MCF 10A (cell line): ENCODE measurements around the gene LCMT1. TPM values are rescaled to one million over a fixed set of nuclear protein-coding genes. Genes with fewer than 3 reads are reported as not detected.
"Not testable (repeated sequence)": the region's sequence is repeated elsewhere in the genome, so short reads cannot be mapped to it uniquely, and the experiment has no call there.

Experiments used
- BruUV-seq: library from RNA; stranded (reverse); fragments of 400-500 nt; replicated peaks from 2 replicates; lab custom pipeline; 2021; lab: Mats Ljungman, UMichigan
- CTCF ChIA-PET: fragments of 300-600 bp; sonication (Branson Sonifier 250); formaldehyde crosslinking; extraction: SDS; loops from one replicate; lab custom pipeline; 2021; ENCODE audit warnings: antibody characterized with exemption, inconsistent platforms; lab: Yijun Ruan, JAX
- POLR2A ChIA-PET: fragments of 300-600, 350-650 bp; sonication (Branson Sonifier 250); formaldehyde crosslinking; extraction: SDS; loops from one replicate; lab custom pipeline; 2020; ENCODE audit warnings: antibody characterized with exemption, inconsistent platforms; lab: Yijun Ruan, JAX
- DNase-seq: peaks from one replicate; pipeline ENCODE4 v3.0.0-alpha.2; 2018; ENCODE audit not compliant: unreplicated experiment
- H3K27ac Mint-ChIP-seq: one replicate; pipeline ENCODE4 v1.8.0; 2022; ENCODE audit warnings: mild to moderate bottlenecking, low read depth, mixed read lengths; ENCODE audit not compliant: unreplicated experiment
- H3K27me3 Mint-ChIP-seq: one replicate; pipeline ENCODE4 v1.8.0; 2022; ENCODE audit warnings: mixed read lengths; ENCODE audit not compliant: insufficient read depth, unreplicated experiment
- H3K36me3 Mint-ChIP-seq: one replicate; pipeline ENCODE4 v1.8.0; 2022; ENCODE audit warnings: mild to moderate bottlenecking, moderate library complexity, mixed read lengths; ENCODE audit not compliant: insufficient read depth, unreplicated experiment
- H3K4me1 Mint-ChIP-seq: one replicate; pipeline ENCODE4 v1.8.0; 2022; ENCODE audit warnings: mixed read lengths; ENCODE audit not compliant: insufficient read depth, unreplicated experiment
- H3K4me3 Mint-ChIP-seq: one replicate; pipeline ENCODE4 v1.8.0; 2022; ENCODE audit warnings: mild to moderate bottlenecking, moderate library complexity, mixed read lengths; ENCODE audit not compliant: unreplicated experiment
- H3K9me3 Mint-ChIP-seq: one replicate; pipeline ENCODE4 v1.8.0; 2022; ENCODE audit warnings: mixed read lengths; ENCODE audit not compliant: unreplicated experiment
- intact Hi-C: fragments of 100-400 bp; cut with micrococcal nuclease; formaldehyde crosslinking; loops from 2 replicates; pipeline ENCODE4 v1.14.1; 2022
- total RNA-seq: library from RNA; stranded (reverse); gene quantifications from 2 replicates; pipeline ENCODE4 v1.2.3, GENCODE V29; 2022
- TF ChIP-seq, protein P1 (sequence below): fragments of 200-600 bp; IDR thresholded peaks from one replicate; pipeline ENCODE4 v1.8.0; 2022; ENCODE audit warnings: antibody characterized with exemption, mild to moderate bottlenecking; ENCODE audit not compliant: unreplicated experiment

Gene LCMT1
- total RNA-seq, 1 experiment from 2014 or later = 36.3 TPM

- Mint-ChIP-seq H3K27ac (no peak overlapping the region), H3K4me3 (no peak overlapping the region), H3K4me1 (no peaks in the 10 kb centered on the region), H3K27me3 (no peaks in the 10 kb centered on the region), H3K9me3 (no peaks in the 10 kb centered on the region), H3K36me3 (peaks cover 85% of the 10 kb centered on the region)
- DNase-seq = no peak
- BruUV-seq = no TSS peak
- intact Hi-C loops = no loop called here
- POLR2A ChIA-PET = no interaction called here
- CTCF ChIA-PET = no interaction called here
- TF ChIP-seq, protein P1, sequence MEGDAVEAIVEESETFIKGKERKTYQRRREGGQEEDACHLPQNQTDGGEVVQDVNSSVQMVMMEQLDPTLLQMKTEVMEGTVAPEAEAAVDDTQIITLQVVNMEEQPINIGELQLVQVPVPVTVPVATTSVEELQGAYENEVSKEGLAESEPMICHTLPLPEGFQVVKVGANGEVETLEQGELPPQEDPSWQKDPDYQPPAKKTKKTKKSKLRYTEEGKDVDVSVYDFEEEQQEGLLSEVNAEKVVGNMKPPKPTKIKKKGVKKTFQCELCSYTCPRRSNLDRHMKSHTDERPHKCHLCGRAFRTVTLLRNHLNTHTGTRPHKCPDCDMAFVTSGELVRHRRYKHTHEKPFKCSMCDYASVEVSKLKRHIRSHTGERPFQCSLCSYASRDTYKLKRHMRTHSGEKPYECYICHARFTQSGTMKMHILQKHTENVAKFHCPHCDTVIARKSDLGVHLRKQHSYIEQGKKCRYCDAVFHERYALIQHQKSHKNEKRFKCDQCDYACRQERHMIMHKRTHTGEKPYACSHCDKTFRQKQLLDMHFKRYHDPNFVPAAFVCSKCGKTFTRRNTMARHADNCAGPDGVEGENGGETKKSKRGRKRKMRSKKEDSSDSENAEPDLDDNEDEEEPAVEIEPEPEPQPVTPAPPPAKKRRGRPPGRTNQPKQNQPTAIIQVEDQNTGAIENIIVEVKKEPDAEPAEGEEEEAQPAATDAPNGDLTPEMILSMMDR = no peak
These were observed 53.7 kb downstream of the LCMT1 start for GRCh38 chr16:25165284-25165683.

GRCh38 chr16:25167920-25168319, 56.4 kb downstream of the LCMT1 start:
- H3K4me3 Mint-ChIP-seq, intact Hi-C loops, H3K4me1 Mint-ChIP-seq, POLR2A ChIA-PET, DNase-seq, H3K27me3 Mint-ChIP-seq, H3K27ac Mint-ChIP-seq, BruUV-seq, H3K9me3 Mint-ChIP-seq: not testable (repeated sequence)
- H3K36me3 Mint-ChIP-seq = peaks cover 93% of the 10 kb centered on the region
- CTCF ChIA-PET = interaction anchor here (0.8 kb wide), 1 partner anchor 27 kb away, joined by 3 read pairs; no protein-coding TSS in a partner anchor

DNA sequence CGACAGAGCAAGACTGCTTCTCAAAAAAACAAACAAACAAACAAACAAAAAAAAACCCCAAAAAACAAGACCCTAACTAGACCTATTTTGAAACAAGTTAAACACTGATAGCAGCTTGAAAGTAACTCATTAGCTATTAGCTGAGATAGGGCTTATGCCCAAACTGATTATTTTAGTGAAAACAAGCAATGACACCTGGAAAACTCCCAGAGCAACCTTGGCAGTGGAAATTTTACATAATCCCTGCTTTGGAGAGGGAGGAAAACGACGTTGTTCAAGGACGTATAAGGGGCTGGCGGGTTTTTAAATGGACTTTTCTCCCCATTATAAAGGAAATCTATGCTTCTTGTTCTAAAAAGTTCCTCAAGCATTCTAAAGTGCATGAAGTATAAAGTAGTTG, 59.8 kb downstream of the LCMT1 start:
- Mint-ChIP-seq H3K9me3 (no peaks in the 10 kb centered on the region), H3K4me1 (no peaks in the 10 kb centered on the region), H3K27ac (no peak overlapping the region), H3K36me3 (peaks cover 88% of the 10 kb centered on the region), H3K27me3 (no peaks in the 10 kb centered on the region), H3K4me3 (no peak overlapping the region)
- no peak for DNase-seq
- POLR2A ChIA-PET = interaction anchor here (0.7 kb wide), 1 partner anchor 22 kb away, joined by 3 read pairs; no protein-coding TSS in a partner anchor
- BruUV-seq = no TSS peak
- intact Hi-C loops = no loop called here
- TF ChIP-seq, protein P1 = no peak
- CTCF ChIA-PET = interaction anchor here (0.6 to 0.7 kb wide), 2 partner anchors 21 to 51 kb away, joined by 3 to 5 read pairs; no protein-coding TSS in a partner anchor

DNA sequence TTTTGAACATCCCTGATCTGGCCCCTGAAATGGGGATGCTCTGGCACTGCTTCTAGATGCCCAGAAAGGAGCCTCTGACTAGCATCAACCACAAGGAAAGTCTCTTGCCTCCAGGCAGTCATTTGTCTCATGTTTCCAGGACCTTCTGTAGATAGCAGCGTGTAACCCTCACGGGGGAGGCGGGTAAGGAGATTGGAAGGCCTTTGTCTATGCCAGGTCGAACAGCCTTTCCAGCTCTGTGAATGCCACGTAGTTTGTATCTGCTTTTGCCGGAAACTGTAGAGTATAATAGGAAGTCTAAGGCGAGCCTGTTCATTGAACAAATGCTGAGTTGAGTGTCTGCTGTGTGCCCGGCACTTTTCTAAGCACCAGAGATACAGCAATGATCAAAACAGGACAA, 61.3 kb downstream of the LCMT1 start:
- no TSS peak for BruUV-seq
- Mint-ChIP-seq H3K36me3 (peaks cover 74% of the 10 kb centered on the region), H3K27me3 (no peaks in the 10 kb centered on the region), H3K4me3 (no peak overlapping the region), H3K4me1 (no peaks in the 10 kb centered on the region), H3K9me3 (no peaks in the 10 kb centered on the region), H3K27ac (no peak overlapping the region)
- CTCF ChIA-PET = no interaction called here
- intact Hi-C loops = no loop called here
- DNase-seq = no peak
- POLR2A ChIA-PET = no interaction called here
- TF ChIP-seq, protein P1 = no peak
